Measurements from ENCODE around the gene CCT7. TPM values are rescaled to one million over a fixed set of nuclear protein-coding genes. Genes with fewer than 3 reads are reported as not detected.

The CCT7 gene
- total RNA-seq, 2 experiments from 2014 or later, result 499 to 541 TPM

DNA sequence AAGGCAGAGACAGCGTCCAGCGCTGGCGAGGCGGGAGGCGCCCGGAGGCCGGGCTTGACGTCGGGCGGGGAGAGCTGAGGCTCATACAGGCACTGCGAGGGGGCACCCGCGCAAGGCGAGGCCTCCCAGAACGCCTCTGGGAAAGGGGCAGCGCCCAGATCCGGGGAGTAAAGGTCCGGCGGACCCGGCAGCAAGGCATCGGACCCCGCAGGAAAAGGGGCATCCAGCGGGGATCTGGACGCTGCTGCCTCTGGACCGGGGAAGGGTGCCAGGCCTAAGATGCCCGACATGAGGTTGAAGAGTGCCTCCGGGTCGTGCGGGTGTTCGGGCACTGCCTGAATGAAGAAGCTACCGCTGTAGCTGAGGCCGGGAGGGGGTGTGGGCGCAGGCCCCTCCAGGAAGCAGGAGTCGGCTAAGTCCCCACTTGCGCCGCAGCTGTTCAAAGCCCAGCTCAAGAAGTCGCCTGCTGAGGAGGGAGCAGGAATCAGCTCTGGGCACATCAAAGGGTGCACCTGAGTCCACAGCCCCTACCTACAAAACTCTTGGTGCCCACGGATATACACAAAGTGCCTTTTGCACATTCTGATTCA, 58.3 kb downstream of the CCT7 start:
- no peak for DNase-seq
- intact Hi-C loops (cut with micrococcal nuclease), result loop anchor here (2.0 to 5.0 kb wide), 3 partner anchors 24 to 115 kb away; partner anchors contain the start of gene SMYD5
- Mint-ChIP-seq H3K36me3 (no peaks in the 10 kb centered on the region), H3K4me3 (no peak overlapping the region), H3K27ac (no peak overlapping the region), H3K4me1 (ENCODE audit: low read depth) (peaks cover 7% of the 10 kb centered on the region), H3K27me3 (peaks cover 60% of the 10 kb centered on the region), H3K9me3 (no peaks in the 10 kb centered on the region)
- CTCF ChIA-PET, result interaction anchor here (0.9 to 6.5 kb wide), 3 partner anchors 21 to 82 kb away, joined by 3 to 70 read pairs (median 3); partner anchors contain the start of genes CCT7 and PRADC1
- POLR2A ChIA-PET, result interaction anchor here (1.2 to 2.0 kb wide), 2 partner anchors 59 to 94 kb away, joined by 4 to 6 read pairs; partner anchors contain the start of genes ALMS1, CCT7 and PRADC1

DNA sequence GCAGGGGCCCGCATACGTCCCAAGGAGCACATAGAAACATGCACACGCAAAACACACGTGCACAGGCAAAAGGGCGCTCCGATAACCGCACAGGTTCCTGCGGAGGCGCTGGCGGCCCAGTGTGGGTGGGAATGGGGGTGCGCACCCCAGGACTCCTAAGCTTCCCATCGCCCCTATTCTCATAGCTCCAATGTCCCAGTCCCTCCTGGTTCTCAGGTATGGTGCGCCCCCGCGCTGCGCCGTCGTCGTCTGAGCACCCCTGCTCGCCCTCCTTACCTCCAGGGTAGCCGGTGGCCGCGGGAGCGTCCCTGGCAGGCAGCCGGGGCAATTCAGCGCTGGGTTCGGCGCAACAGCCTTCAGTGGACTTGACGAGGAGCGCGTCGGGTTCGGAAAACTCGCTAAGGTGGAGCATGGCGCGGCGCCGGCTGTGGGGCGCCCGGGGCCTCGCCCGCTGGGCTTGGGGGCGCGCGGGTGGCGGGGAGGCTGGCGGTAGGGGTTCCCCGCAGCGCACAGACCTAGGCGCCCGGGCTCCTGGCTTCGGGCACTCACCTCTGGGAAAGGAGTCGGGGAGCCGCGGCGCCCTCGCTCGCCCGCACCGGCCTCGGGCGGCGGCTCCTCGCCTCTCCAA, 58.9 kb downstream of the CCT7 start:
- ChIA-PET CTCF (interaction anchor here (1.0 to 6.5 kb wide), 3 partner anchors 8 to 93 kb away, joined by 6 to 70 read pairs (median 6); partner anchors contain the start of genes ALMS1, CCT7, FBXO41 and PRADC1), POLR2A (interaction anchor here (1.2 to 2.0 kb wide), 2 partner anchors 60 to 93 kb away, joined by 4 to 6 read pairs; partner anchors contain the start of genes ALMS1, CCT7 and PRADC1)
- peak; percentile 23 for DNase-seq
- intact Hi-C loops (cut with micrococcal nuclease), result loop anchor here (1.0 to 5.0 kb wide), 6 partner anchors 9 to 116 kb away; partner anchors contain the start of genes ALMS1, CCT7, FBXO41 and SMYD5
- H3K27me3 Mint-ChIP-seq, result peaks cover 65% of the 10 kb centered on the region
- peaks cover 7% of the 10 kb centered on the region for H3K4me1 Mint-ChIP-seq (ENCODE audit: low read depth)
- H3K27ac Mint-ChIP-seq, result no peak overlapping the region
- H3K4me3 Mint-ChIP-seq, result peak overlapping the region; percentile 68
- H3K9me3 Mint-ChIP-seq, result no peaks in the 10 kb centered on the region
- H3K36me3 Mint-ChIP-seq, result no peaks in the 10 kb centered on the region

DNA sequence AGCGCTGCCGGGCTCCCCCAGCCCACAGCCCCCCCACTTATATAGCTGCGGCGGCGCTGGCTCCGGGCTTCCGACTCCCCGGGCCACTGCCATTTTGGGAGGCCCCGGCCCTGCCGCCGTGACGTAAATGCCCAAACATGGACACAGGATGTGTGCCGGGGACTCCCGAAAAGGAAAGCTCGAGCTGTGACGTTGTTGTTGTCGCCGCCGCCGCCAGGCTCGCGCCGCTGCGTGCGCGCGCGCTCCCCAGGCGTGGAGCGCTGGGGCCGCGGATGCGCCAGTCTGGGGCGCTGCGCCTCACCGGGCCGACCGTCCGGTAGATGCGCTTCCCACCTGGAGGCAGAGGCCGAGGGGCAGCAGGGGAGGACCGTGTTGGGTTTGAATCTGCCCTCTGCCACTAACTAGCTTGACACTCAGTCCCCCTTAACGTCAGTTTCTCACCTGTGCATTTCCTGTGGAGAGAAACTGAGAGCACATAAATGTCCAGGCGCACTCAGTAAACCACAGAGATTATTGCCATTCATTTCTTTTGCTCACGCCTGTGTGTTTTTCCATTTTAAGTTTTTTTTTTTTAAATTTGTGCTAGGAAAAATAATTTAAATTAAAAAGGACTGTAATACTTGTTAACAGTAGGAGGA, 59.5 kb downstream of the CCT7 start, which contains the start of gene EGR4:
Gene EGR4 (minus strand): TSS at position 15 of the 638 bp plus-strand sequence. CDS start 231 bp downstream, outside the sequence.
- ChIA-PET CTCF (interaction anchor here (0.8 to 6.5 kb wide), 4 partner anchors 9 to 92 kb away, joined by 3 to 70 read pairs (median 6); partner anchors contain the start of genes ALMS1, CCT7, FBXO41 and PRADC1), POLR2A (interaction anchor here (1.2 to 2.0 kb wide), 2 partner anchors 60 to 93 kb away, joined by 4 to 6 read pairs; partner anchors contain the start of genes ALMS1, CCT7 and PRADC1)
- peak; percentile 93 for DNase-seq
- Mint-ChIP-seq H3K4me3 (peak within 1 kb of the TSS; percentile 68), H3K9me3 (no peaks in the 10 kb centered on the region), H3K36me3 (no peaks in the 10 kb centered on the region), H3K4me1 (ENCODE audit: low read depth) (peaks cover 7% of the 10 kb centered on the region), H3K27ac (no peak within 1 kb of the TSS), H3K27me3 (peaks cover 64% of the 10 kb centered on the region)
- intact Hi-C loops (cut with micrococcal nuclease), result loop anchor here (1.0 to 5.0 kb wide), 6 partner anchors 9 to 116 kb away; partner anchors contain the start of genes ALMS1, CCT7, FBXO41 and SMYD5

DNA sequence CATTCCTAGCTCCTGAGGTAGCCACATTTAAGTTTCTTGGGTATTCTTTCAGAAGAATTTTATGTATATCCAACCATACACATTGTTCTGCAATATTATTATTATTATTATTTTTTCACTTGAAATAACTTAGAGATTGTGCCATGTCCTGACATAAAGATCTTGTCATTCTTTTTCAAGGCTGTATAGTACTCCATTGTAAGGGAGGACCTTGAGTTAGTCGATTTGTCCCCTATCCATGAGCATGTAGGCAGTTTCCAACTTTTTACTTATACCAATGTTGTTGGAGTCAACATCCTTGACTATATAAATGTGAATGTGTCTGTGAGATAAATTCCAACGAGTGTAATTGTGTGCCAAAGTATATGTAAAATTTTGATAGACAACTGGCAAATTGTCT, 60.1 kb downstream of the CCT7 start:
- H3K36me3 Mint-ChIP-seq, result no peaks in the 10 kb centered on the region
- POLR2A ChIA-PET, result no interaction called here
- CTCF ChIA-PET, result interaction anchor here (0.8 to 6.5 kb wide), 3 partner anchors 10 to 59 kb away, joined by 3 to 70 read pairs (median 6); partner anchors contain the start of genes CCT7, FBXO41 and PRADC1
- H3K27ac Mint-ChIP-seq, result no peak overlapping the region
- intact Hi-C loops (cut with micrococcal nuclease), result loop anchor here (5.0 kb wide), 2 partner anchors 82 to 117 kb away; partner anchors contain the start of gene SMYD5
- H3K4me3 Mint-ChIP-seq, result no peak overlapping the region
- H3K27me3 Mint-ChIP-seq, result peaks cover 62% of the 10 kb centered on the region
- no peak for DNase-seq
- H3K4me1 Mint-ChIP-seq (ENCODE audit: low read depth), result peaks cover 7% of the 10 kb centered on the region
- no peaks in the 10 kb centered on the region for H3K9me3 Mint-ChIP-seq

DNA sequence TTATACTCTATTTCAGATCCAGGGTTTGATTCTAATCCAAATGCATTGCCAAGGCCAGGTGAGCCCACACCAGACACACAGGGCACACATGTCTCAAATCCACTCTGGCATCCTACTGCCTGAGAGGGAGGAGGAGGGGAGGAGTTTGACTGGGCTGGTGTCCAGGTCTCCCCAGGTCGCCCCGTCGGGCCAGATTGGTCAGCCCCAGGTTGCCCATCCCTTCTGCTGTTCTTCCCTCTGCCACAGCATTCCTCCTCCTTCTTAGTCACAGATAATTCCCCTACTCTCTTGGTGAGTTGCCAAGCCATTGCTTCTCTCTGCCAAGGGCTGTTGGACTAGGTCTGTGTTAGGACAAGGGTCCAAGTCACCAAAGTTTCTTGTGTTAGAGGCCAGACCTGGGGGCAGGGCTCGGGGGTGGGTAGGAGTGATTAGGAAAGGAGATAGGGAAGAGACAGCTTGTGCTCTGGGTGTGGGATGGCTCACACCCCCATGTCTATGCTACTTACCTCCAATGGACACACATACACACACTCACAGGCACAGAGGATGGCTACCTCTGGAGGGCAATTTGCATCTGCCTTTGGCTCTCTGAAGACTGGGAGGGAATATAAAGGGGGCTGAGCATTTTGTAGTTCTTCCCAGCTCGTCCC, 61.8 kb downstream of the CCT7 start:
- no peaks in the 10 kb centered on the region for H3K36me3 Mint-ChIP-seq
- CTCF ChIA-PET, result interaction anchor here (1.1 kb wide), 1 partner anchor 10 kb away, joined by 3 read pairs; no protein-coding TSS in a partner anchor
- peaks cover 7% of the 10 kb centered on the region for H3K4me1 Mint-ChIP-seq (ENCODE audit: low read depth)
- no peak overlapping the region for H3K27ac Mint-ChIP-seq
- POLR2A ChIA-PET, result no interaction called here
- intact Hi-C loops (cut with micrococcal nuclease), result no loop called here
- H3K27me3 Mint-ChIP-seq, result peaks cover 66% of the 10 kb centered on the region
- DNase-seq, result no peak
- H3K4me3 Mint-ChIP-seq, result no peak overlapping the region
- H3K9me3 Mint-ChIP-seq, result no peaks in the 10 kb centered on the region

DNA sequence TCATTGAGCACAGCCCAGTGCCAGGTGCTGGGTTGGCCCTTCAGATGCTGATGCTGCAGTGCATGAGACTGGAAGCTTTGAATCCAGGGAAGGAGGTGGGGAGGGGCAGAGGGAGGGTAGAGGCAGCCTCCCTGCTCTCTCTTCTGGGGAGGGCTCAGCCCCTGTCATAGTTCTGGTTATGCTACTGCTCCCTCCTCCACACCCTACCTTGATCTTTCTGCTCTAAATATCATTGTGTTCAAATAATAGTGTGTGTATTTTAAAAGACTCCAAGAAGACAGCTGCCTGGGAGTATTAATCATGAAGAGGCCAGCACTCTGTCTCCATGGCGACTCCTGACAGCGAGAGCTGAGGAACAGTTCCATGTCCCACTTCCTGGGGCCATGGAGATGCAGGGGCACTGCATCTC, 63.0 kb downstream of the CCT7 start:
- intact Hi-C loops (cut with micrococcal nuclease), result no loop called here
- Mint-ChIP-seq H3K27me3 (peaks cover 58% of the 10 kb centered on the region), H3K4me1 (ENCODE audit: low read depth) (no peaks in the 10 kb centered on the region), H3K36me3 (no peaks in the 10 kb centered on the region), H3K4me3 (no peak overlapping the region), H3K27ac (no peak overlapping the region), H3K9me3 (no peaks in the 10 kb centered on the region)
- ChIA-PET CTCF (interaction anchor here (1.1 kb wide), 1 partner anchor 11 kb away, joined by 3 read pairs; no protein-coding TSS in a partner anchor), POLR2A (no interaction called here)
- DNase-seq, result no peak

DNA sequence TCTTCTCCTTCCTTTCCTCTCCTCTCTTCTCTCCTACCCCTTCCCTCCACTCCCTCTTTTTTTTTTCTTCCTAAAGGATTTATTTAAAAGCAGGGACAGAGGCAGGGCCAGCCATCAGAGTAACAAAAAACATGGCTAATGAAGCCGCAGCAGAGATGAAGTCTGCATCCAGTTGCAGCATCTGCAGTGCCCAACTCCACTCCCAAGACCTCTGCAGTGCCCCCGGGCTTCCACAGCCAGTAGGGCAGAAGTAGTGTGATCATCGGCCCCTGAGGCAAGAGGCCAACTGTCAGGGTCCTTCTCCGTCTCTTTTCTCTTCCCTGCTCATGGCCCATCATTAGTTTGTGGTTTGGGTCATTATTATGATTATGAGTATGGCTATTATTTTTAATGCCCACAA, 63.5 kb downstream of the CCT7 start:
- Mint-ChIP-seq H3K27me3 (peaks cover 58% of the 10 kb centered on the region), H3K4me1 (ENCODE audit: low read depth) (no peaks in the 10 kb centered on the region), H3K27ac (no peak overlapping the region), H3K36me3 (no peaks in the 10 kb centered on the region), H3K9me3 (no peaks in the 10 kb centered on the region), H3K4me3 (no peak overlapping the region)
- no peak for DNase-seq
- intact Hi-C loops (cut with micrococcal nuclease), result no loop called here
- POLR2A ChIA-PET, result no interaction called here
- CTCF ChIA-PET, result no interaction called here

DNA sequence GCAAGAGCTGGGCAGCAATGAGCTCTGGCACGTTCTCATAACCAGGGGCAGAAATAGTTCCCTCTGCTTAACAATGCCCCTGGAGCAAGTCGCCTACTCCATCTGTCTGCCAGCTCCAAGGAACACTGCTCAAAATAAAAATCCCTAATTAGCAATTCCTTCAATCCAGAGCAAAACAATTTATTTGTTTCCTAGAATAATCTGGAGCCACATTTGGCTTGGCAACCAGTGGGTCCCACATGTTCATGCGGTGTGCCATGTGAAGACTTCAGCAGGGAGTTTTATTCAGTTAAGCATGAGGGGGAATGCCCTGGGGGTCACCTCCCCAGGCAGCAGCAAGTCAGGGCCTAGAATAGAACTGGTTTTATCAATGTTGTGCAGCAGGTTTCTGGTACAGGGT, 66.8 kb downstream of the CCT7 start:
- peaks cover 41% of the 10 kb centered on the region for H3K27me3 Mint-ChIP-seq
- ChIA-PET POLR2A (no interaction called here), CTCF (interaction anchor here (2.5 kb wide), 1 partner anchor 11 kb away, joined by 16 read pairs; no protein-coding TSS in a partner anchor)
- no peaks in the 10 kb centered on the region for H3K9me3 Mint-ChIP-seq
- H3K36me3 Mint-ChIP-seq, result no peaks in the 10 kb centered on the region
- intact Hi-C loops (cut with micrococcal nuclease), result no loop called here
- H3K4me3 Mint-ChIP-seq, result no peak overlapping the region
- H3K4me1 Mint-ChIP-seq (ENCODE audit: low read depth), result no peaks in the 10 kb centered on the region
- no peak for DNase-seq
- no peak overlapping the region for H3K27ac Mint-ChIP-seq

DNA sequence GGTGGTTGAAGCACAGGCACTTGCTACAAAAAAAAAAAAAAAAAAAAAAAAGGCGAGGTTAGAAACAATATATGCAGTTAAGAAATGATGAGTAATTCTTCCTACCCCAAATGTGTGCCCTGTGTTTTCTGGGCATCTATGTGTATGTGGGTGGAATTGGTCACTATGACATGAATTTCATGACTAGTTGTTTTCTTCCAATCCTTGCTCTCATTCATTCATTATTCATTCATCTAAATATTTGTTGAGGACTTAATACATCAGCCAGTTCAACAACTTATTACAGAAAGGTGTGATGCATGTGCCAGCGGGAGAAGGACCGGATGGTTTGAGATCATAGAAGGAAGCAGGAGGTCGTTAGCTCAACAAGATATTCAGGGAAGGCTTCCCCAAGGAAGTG, 67.5 kb downstream of the CCT7 start:
- DNase-seq, result no peak
- intact Hi-C loops (cut with micrococcal nuclease), result no loop called here
- no peaks in the 10 kb centered on the region for H3K36me3 Mint-ChIP-seq
- H3K9me3 Mint-ChIP-seq, result no peaks in the 10 kb centered on the region
- no peak overlapping the region for H3K4me3 Mint-ChIP-seq
- H3K27me3 Mint-ChIP-seq, result peaks cover 34% of the 10 kb centered on the region
- no peak overlapping the region for H3K27ac Mint-ChIP-seq
- no peaks in the 10 kb centered on the region for H3K4me1 Mint-ChIP-seq (ENCODE audit: low read depth)
- CTCF ChIA-PET, result interaction anchor here (1.7 kb wide), 1 partner anchor 11 kb away, joined by 4 read pairs; no protein-coding TSS in a partner anchor
- POLR2A ChIA-PET, result no interaction called here

All from activated CD4-positive, alpha-beta memory T cell treated with anti-CD3 and anti-CD28 coated beads for 36 hours (primary cell).